Activated naive CD8-positive, alpha-beta T cell treated with anti-CD3 and anti-CD28 coated beads, Interleukin-2, amount 50 U/mL, for 24 hours (primary cell): Measurements from ENCODE around the gene GLIS1.

ENCODE experiments used
- ATAC-seq: fragments of 150-1000 bp; cut with Tn5 transposase; one replicate; pipeline ENCODE4 v1.10.0; 2021
- DNase-seq: peaks from one replicate; pipeline ENCODE4 v3.0.0; 2021
- H3K27ac Mint-ChIP-seq: one replicate; pipeline ENCODE4 v1.8.0; 2021; ENCODE audit warnings: mild to moderate bottlenecking, mixed read lengths
- H3K27me3 Mint-ChIP-seq: one replicate; pipeline ENCODE4 v1.8.0; 2021; ENCODE audit warnings: mixed read lengths
- H3K36me3 Mint-ChIP-seq: one replicate; pipeline ENCODE4 v1.8.0; 2021; ENCODE audit warnings: low read depth, mixed read lengths
- H3K4me1 Mint-ChIP-seq: one replicate; pipeline ENCODE4 v1.8.0; 2021; ENCODE audit warnings: mixed read lengths
- H3K4me3 Mint-ChIP-seq: one replicate; pipeline ENCODE4 v1.8.0; 2021; ENCODE audit warnings: mild to moderate bottlenecking, moderate library complexity, mixed read lengths
- H3K9me3 Mint-ChIP-seq: one replicate; pipeline ENCODE4 v1.8.0; 2021; ENCODE audit warnings: mixed read lengths

The GLIS1 gene

GRCh38 chr1:53631622-53632310 lies 107.2 kb downstream of the GLIS1 start:
- H3K4me3 Mint-ChIP-seq, result no peak overlapping the region
- no peaks in the 10 kb centered on the region for H3K36me3 Mint-ChIP-seq
- no peak overlapping the region for H3K27ac Mint-ChIP-seq
- DNase-seq (no peak), ATAC-seq (no peak)
- H3K27me3 Mint-ChIP-seq, result no peaks in the 10 kb centered on the region
- no peaks in the 10 kb centered on the region for H3K4me1 Mint-ChIP-seq
- no peaks in the 10 kb centered on the region for H3K9me3 Mint-ChIP-seq

GRCh38 chr1:53629101-53629691 lies 109.8 kb downstream of the GLIS1 start:
- Mint-ChIP-seq H3K9me3 (no peaks in the 10 kb centered on the region), H3K4me1 (no peaks in the 10 kb centered on the region), H3K27ac (no peak overlapping the region), H3K36me3 (no peaks in the 10 kb centered on the region), H3K27me3 (no peaks in the 10 kb centered on the region), H3K4me3 (no peak overlapping the region)
- ATAC-seq, result no peak
- no peak for DNase-seq

GRCh38 chr1:53628286-53628955 lies 110.5 kb downstream of the GLIS1 start:
- H3K27ac Mint-ChIP-seq, result no peak overlapping the region

GRCh38 chr1:53627666-53628065 lies 111.3 kb downstream of the GLIS1 start:
- Mint-ChIP-seq H3K36me3 (no peaks in the 10 kb centered on the region), H3K9me3 (no peaks in the 10 kb centered on the region), H3K4me1 (no peaks in the 10 kb centered on the region), H3K27ac (no peak overlapping the region), H3K4me3 (no peak overlapping the region), H3K27me3 (no peaks in the 10 kb centered on the region)
- DNase-seq, result no peak
- ATAC-seq, result no peak

More at GRCh38 chr1:53628286-53628955, 110.5 kb downstream of the GLIS1 start:
- no peak for ATAC-seq
- no peaks in the 10 kb centered on the region for H3K36me3 Mint-ChIP-seq
- H3K4me1 Mint-ChIP-seq, result no peaks in the 10 kb centered on the region
- no peak for DNase-seq
- H3K27me3 Mint-ChIP-seq, result no peaks in the 10 kb centered on the region
- no peaks in the 10 kb centered on the region for H3K9me3 Mint-ChIP-seq
- H3K4me3 Mint-ChIP-seq, result no peak overlapping the region

- no peaks in the 10 kb centered on the region for H3K4me1 Mint-ChIP-seq
- no peak overlapping the region for H3K27ac Mint-ChIP-seq
- ATAC-seq (no peak), DNase-seq (no peak)
- H3K36me3 Mint-ChIP-seq, result no peaks in the 10 kb centered on the region
- H3K27me3 Mint-ChIP-seq, result no peaks in the 10 kb centered on the region
- no peaks in the 10 kb centered on the region for H3K9me3 Mint-ChIP-seq
- no peak overlapping the region for H3K4me3 Mint-ChIP-seq
Observed at GRCh38 chr1:53627031-53627430, 111.9 kb downstream of the GLIS1 start.

- Mint-ChIP-seq H3K4me3 (no peak overlapping the region), H3K27me3 (no peaks in the 10 kb centered on the region), H3K27ac (no peak overlapping the region), H3K4me1 (no peaks in the 10 kb centered on the region), H3K9me3 (no peaks in the 10 kb centered on the region), H3K36me3 (no peaks in the 10 kb centered on the region)
- ATAC-seq (no peak), DNase-seq (no peak)
Observed at GRCh38 chr1:53626616-53627015, 112.3 kb downstream of the GLIS1 start.

GRCh38 chr1:53625766-53626520 lies 113.0 kb downstream of the GLIS1 start:
- H3K36me3 Mint-ChIP-seq, result no peaks in the 10 kb centered on the region
- H3K27me3 Mint-ChIP-seq, result no peaks in the 10 kb centered on the region
- ATAC-seq, result no peak
- H3K4me1 Mint-ChIP-seq, result no peaks in the 10 kb centered on the region
- H3K9me3 Mint-ChIP-seq, result no peaks in the 10 kb centered on the region
- no peak overlapping the region for H3K4me3 Mint-ChIP-seq
- no peak for DNase-seq
- H3K27ac Mint-ChIP-seq, result no peak overlapping the region

GRCh38 chr1:53625049-53625448 lies 113.9 kb downstream of the GLIS1 start:
- ATAC-seq (no peak), DNase-seq (no peak)
- Mint-ChIP-seq H3K27ac (no peak overlapping the region), H3K9me3 (no peaks in the 10 kb centered on the region), H3K27me3 (no peaks in the 10 kb centered on the region), H3K4me3 (no peak overlapping the region), H3K4me1 (no peaks in the 10 kb centered on the region), H3K36me3 (no peaks in the 10 kb centered on the region)

- Mint-ChIP-seq H3K4me3 (no peak overlapping the region), H3K27me3 (no peaks in the 10 kb centered on the region), H3K27ac (no peak overlapping the region), H3K9me3 (no peaks in the 10 kb centered on the region), H3K36me3 (no peaks in the 10 kb centered on the region), H3K4me1 (no peaks in the 10 kb centered on the region)
- ATAC-seq (no peak), DNase-seq (no peak)
Observed at GRCh38 chr1:53622531-53622930, 116.4 kb downstream of the GLIS1 start.

GRCh38 chr1:53621144-53621543 lies 117.8 kb downstream of the GLIS1 start:
- no peaks in the 10 kb centered on the region for H3K36me3 Mint-ChIP-seq
- no peaks in the 10 kb centered on the region for H3K27me3 Mint-ChIP-seq
- no peaks in the 10 kb centered on the region for H3K4me1 Mint-ChIP-seq
- ATAC-seq (no peak), DNase-seq (no peak)
- H3K4me3 Mint-ChIP-seq, result no peak overlapping the region
- no peaks in the 10 kb centered on the region for H3K9me3 Mint-ChIP-seq
- H3K27ac Mint-ChIP-seq, result no peak overlapping the region

- H3K4me1 Mint-ChIP-seq, result no peaks in the 10 kb centered on the region
- H3K27ac Mint-ChIP-seq, result no peak overlapping the region
- DNase-seq (no peak), ATAC-seq (no peak)
- H3K36me3 Mint-ChIP-seq, result no peaks in the 10 kb centered on the region
- H3K27me3 Mint-ChIP-seq, result no peaks in the 10 kb centered on the region
- no peak overlapping the region for H3K4me3 Mint-ChIP-seq
- H3K9me3 Mint-ChIP-seq, result no peaks in the 10 kb centered on the region
Observed at GRCh38 chr1:53620061-53620855, 118.7 kb downstream of the GLIS1 start.

GRCh38 chr1:53619367-53620060 lies 119.5 kb downstream of the GLIS1 start:
- no peak overlapping the region for H3K4me3 Mint-ChIP-seq
- H3K27ac Mint-ChIP-seq, result no peak overlapping the region
- no peaks in the 10 kb centered on the region for H3K9me3 Mint-ChIP-seq
- no peak for ATAC-seq
- DNase-seq, result no peak
- no peaks in the 10 kb centered on the region for H3K36me3 Mint-ChIP-seq
- H3K4me1 Mint-ChIP-seq, result no peaks in the 10 kb centered on the region
- H3K27me3 Mint-ChIP-seq, result no peaks in the 10 kb centered on the region

GRCh38 chr1:53618500-53619366 lies 120.2 kb downstream of the GLIS1 start:
- no peak for DNase-seq
- Mint-ChIP-seq H3K9me3 (no peaks in the 10 kb centered on the region), H3K27me3 (peaks cover 2% of the 10 kb centered on the region), H3K4me3 (no peak overlapping the region), H3K36me3 (no peaks in the 10 kb centered on the region), H3K4me1 (no peaks in the 10 kb centered on the region), H3K27ac (no peak overlapping the region)
- no peak for ATAC-seq
